Trophoblast cell (in vitro differentiated cells and primary cell): Measurements from ENCODE around the gene DNMBP.
"Not testable (repeated sequence)": the region's sequence is repeated elsewhere in the genome, so short reads cannot be mapped to it uniquely, and the experiment has no call there.

Experiments
- DNase-seq, 2 donors: peaks; one replicate each; pipeline ENCODE4 v3.0.0-alpha.2; 2016
- H2AFZ ChIP-seq: 2 replicates; pipeline ENCODE4 v1.6.1; 2013; ENCODE audit warnings: low read length, moderate library complexity, mild to moderate bottlenecking; ENCODE audit not compliant: insufficient read depth, poor library complexity
- H2AK5ac ChIP-seq: 2 replicates; pipeline ENCODE4 v1.6.1; 2013; ENCODE audit warnings: mild to moderate bottlenecking, low read length
- H2BK120ac ChIP-seq: 2 replicates; pipeline ENCODE4 v1.6.1; 2013; ENCODE audit warnings: low read length, mild to moderate bottlenecking, moderate library complexity; ENCODE audit not compliant: insufficient read depth, poor library complexity
- H2BK12ac ChIP-seq: 2 replicates; pipeline ENCODE4 v1.6.1; 2013; ENCODE audit warnings: mild to moderate bottlenecking, low read length, moderate library complexity
- H2BK5ac ChIP-seq: 2 replicates; pipeline ENCODE4 v1.6.1; 2013; ENCODE audit warnings: low read length, low read depth, moderate library complexity, mild to moderate bottlenecking; ENCODE audit not compliant: poor library complexity
- H3K14ac ChIP-seq: 2 replicates; pipeline ENCODE4 v1.6.1; 2013; ENCODE audit warnings: mild to moderate bottlenecking, low read length
- H3K18ac ChIP-seq: 2 replicates; pipeline ENCODE4 v1.6.1; 2013; ENCODE audit warnings: mild to moderate bottlenecking, low read length
- H3K23ac ChIP-seq: 2 replicates; pipeline ENCODE4 v1.6.1; 2013; ENCODE audit warnings: low read length
- H3K27ac ChIP-seq: 2 replicates; pipeline ENCODE4 v1.5.1; 2013; ENCODE audit warnings: low read depth, mild to moderate bottlenecking, inconsistent platforms, low read length, moderate library complexity
- H3K27me3 ChIP-seq: 2 replicates; pipeline ENCODE4 v1.6.1; 2013; ENCODE audit warnings: inconsistent platforms, mild to moderate bottlenecking, low read length, moderate library complexity; ENCODE audit not compliant: insufficient read depth
- H3K36me3 ChIP-seq, 2 experiments: 1 replicate in 1 of 2; 2 replicates in 1 of 2; pipeline ENCODE4 v1.6.1; 2013; ENCODE audit warnings: low read length in 2 of 2, mild to moderate bottlenecking in 2 of 2, moderate library complexity in 1 of 2; ENCODE audit not compliant: insufficient read depth in 2 of 2, control insufficient read depth in 1 of 2
- H3K4ac ChIP-seq: 2 replicates; pipeline ENCODE4 v1.6.1; 2013; ENCODE audit warnings: low read depth, mild to moderate bottlenecking, low read length, moderate library complexity
- H3K4me1 ChIP-seq, 2 experiments: 1 replicate in 1 of 2; 2 replicates in 1 of 2; pipeline ENCODE4 v1.6.1; 2013; ENCODE audit warnings: low read length in 2 of 2, mild to moderate bottlenecking in 2 of 2, moderate library complexity in 1 of 2; ENCODE audit not compliant: insufficient read depth in 2 of 2, control insufficient read depth in 1 of 2
- H3K4me2 ChIP-seq: 2 replicates; pipeline ENCODE4 v1.6.1; 2013; ENCODE audit warnings: inconsistent platforms, mild to moderate bottlenecking, low read length, moderate library complexity
- H3K4me3 ChIP-seq: 2 replicates; pipeline ENCODE4 v1.5.1; 2013; ENCODE audit warnings: mild to moderate bottlenecking, low read depth, low read length, inconsistent platforms
- H3K79me1 ChIP-seq: one replicate; pipeline ENCODE4 v1.6.1; 2013; ENCODE audit warnings: low read length
- H3K79me2 ChIP-seq: 2 replicates; pipeline ENCODE4 v1.6.1; 2013; ENCODE audit warnings: low read length, mild to moderate bottlenecking; ENCODE audit not compliant: control insufficient read depth, insufficient read depth, poor library complexity
- H3K9ac ChIP-seq: 2 replicates; pipeline ENCODE4 v1.6.1; 2013; ENCODE audit warnings: mild to moderate bottlenecking, low read length
- H3K9me3 ChIP-seq: 2 replicates; pipeline ENCODE4 v1.6.1; 2013; ENCODE audit warnings: low read depth, mild to moderate bottlenecking, control low read depth, inconsistent platforms, low read length; ENCODE audit not compliant: insufficient read depth
- H4K12ac ChIP-seq: 2 replicates; pipeline ENCODE4 v1.6.1; 2013; ENCODE audit warnings: low read depth, mild to moderate bottlenecking, low read length, moderate library complexity
- H4K8ac ChIP-seq: 2 replicates; pipeline ENCODE4 v1.6.1; 2013; ENCODE audit warnings: low read depth, mild to moderate bottlenecking, low read length, moderate library complexity
- H4K91ac ChIP-seq: one replicate; pipeline ENCODE4 v1.6.1; 2013; ENCODE audit warnings: low read depth, mild to moderate bottlenecking, low read length, moderate library complexity
- WGBS: extraction: QIAGEN DNeasy Blood & Tissue Kit; methylation state at CpG from one replicate; pipeline ENCODE4 v1.1.7; 2013; ENCODE audit warnings: missing lambda C conversion rate; ENCODE audit not compliant: insufficient read length, insufficient coverage; ENCODE audit errors: extremely low coverage; 5-methylcytosine and 5-hydroxymethylcytosine counted together

Gene DNMBP

DNA sequence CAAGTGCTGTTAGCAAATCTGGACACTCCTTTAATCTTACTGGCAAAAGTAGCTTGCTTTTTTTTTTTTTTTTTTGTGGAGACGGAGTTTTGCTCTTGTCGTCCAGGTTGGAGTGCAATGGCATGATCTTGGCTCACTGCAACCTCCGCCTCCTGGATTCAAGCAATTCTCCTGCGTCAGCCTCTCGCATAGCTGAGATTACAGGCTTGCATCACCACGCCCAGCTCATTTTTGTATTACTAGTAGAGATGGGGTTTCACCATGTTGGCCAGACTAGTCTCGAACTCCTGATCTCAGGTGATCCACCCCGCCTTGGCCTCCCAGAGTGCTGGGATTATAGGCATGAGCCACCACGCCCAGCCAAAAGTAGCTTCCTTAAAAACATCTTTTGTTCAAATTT, 114.7 kb downstream of the DNMBP start:
- H3K23ac ChIP-seq, H2AFZ ChIP-seq, H4K91ac ChIP-seq, H4K8ac ChIP-seq, H4K12ac ChIP-seq, H2BK5ac ChIP-seq, H3K9me3 ChIP-seq, H3K4me1 ChIP-seq, H3K14ac ChIP-seq, H3K27ac ChIP-seq, H2BK12ac ChIP-seq, H3K79me1 ChIP-seq, H2BK120ac ChIP-seq, H3K4me2 ChIP-seq, H3K4me3 ChIP-seq, H3K4ac ChIP-seq, H3K18ac ChIP-seq, H3K27me3 ChIP-seq, H3K79me2 ChIP-seq, H3K9ac ChIP-seq, H2AK5ac ChIP-seq: not testable (repeated sequence)
- WGBS: no CpG with 5 or more reads among the region's 9 CpGs
- peak; percentile 43 to 66 for DNase-seq
- peaks cover 27 to 48% of the 10 kb centered on the region in 2 experiments for H3K36me3 ChIP-seq

DNA sequence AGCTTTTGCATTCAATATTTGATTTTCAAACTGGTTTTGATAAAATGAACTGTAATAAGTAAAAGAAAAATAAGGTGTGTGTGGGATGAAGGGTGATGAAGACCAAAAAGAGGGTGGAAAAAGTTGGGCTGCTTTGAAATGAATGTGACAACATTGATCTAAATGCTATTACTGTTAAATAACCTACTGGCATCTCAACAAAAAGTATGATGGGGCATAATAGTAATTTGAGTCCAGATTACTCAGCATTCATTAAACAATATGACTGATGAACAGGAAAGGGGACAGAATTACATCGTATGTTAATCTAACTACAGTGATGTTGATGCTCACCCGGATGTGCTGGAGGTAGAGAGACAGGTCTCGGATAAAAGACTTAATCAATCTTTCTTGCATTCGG, 115.1 kb downstream of the DNMBP start:
- H4K12ac ChIP-seq: no peak overlapping the region
- H2BK120ac ChIP-seq: no peak overlapping the region
- H3K4me3 ChIP-seq: no peak overlapping the region

DNA sequence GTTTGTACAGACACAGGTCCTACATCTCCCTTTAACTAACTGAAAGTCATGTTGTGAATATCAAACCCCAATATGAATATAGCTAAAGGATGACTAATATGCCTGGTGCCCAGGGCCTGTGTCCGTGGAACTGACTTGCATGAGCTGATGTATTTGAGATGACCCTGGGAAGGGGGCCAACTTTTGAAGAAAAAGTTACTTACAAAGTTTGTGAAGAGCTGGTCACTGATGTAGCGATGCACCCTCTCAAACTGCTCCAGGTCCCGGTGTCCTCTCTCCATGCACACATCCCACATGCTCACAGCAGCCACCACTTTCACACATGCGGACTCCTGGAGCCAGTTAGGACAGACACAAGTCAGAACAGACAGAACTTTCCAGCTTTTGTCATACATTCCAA, 121.1 kb downstream of the DNMBP start:
- WGBS: no CpG with 5 or more reads among the region's 4 CpGs
- no peak overlapping the region for H2BK5ac ChIP-seq

More for the DNA sequence above, 115.1 kb downstream of the DNMBP start:
- H2AK5ac ChIP-seq: no peak overlapping the region
- H4K8ac ChIP-seq: no peak overlapping the region
- no peak overlapping the region for H3K27ac ChIP-seq
- H3K23ac ChIP-seq: no peak overlapping the region
- no peaks in the 10 kb centered on the region for H3K27me3 ChIP-seq
- H3K18ac ChIP-seq: no peak overlapping the region
- no peaks in the 10 kb centered on the region for H3K4me1 ChIP-seq
- H3K4ac ChIP-seq: no peak overlapping the region
- H3K79me1 ChIP-seq: no peaks in the 10 kb centered on the region
- H3K14ac ChIP-seq: no peak overlapping the region
- H2AFZ ChIP-seq: no peak overlapping the region
- H3K36me3 ChIP-seq: peaks cover 27 to 50% of the 10 kb centered on the region in 2 experiments
- H3K79me2 ChIP-seq: no peaks in the 10 kb centered on the region
- no peak for DNase-seq
- no peak overlapping the region for H3K4me2 ChIP-seq
- no peak overlapping the region for H2BK5ac ChIP-seq
- H4K91ac ChIP-seq: no peak overlapping the region
- no peak overlapping the region for H3K9ac ChIP-seq
- H2BK12ac ChIP-seq: no peak overlapping the region
- no peaks in the 10 kb centered on the region for H3K9me3 ChIP-seq
- WGBS: no CpG with 5 or more reads among the region's 4 CpGs

DNA sequence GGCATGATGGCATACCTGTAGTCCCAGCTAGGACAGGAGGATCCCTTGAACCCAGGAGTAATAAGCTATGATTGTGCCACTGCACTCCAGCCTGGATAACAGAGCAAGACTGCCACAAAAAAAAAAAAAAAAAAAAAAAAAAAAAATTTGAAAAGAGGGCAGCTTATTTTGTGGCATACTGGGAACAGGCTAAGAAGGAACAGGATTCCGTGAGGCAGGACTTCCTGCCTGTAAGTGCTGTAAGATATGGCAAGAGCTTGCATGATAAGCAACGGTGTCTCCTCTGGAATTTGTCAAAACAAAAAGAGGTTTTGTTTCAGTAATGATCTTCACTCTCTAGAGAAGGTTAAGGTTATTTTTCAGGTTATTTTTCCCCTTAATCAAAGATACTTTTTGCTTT, 126.2 kb downstream of the DNMBP start:
- no peak overlapping the region for H2BK5ac ChIP-seq
- no peak overlapping the region for H3K4ac ChIP-seq
- H4K8ac ChIP-seq: no peak overlapping the region
- no peak overlapping the region for H3K18ac ChIP-seq
- no peak overlapping the region for H2AK5ac ChIP-seq
- no peaks in the 10 kb centered on the region for H3K27me3 ChIP-seq
- no peak overlapping the region for H3K4me3 ChIP-seq
- H3K4me1 ChIP-seq: no peaks in the 10 kb centered on the region
- no peak for DNase-seq
- H3K23ac ChIP-seq: no peak overlapping the region
- no peak overlapping the region for H2BK12ac ChIP-seq
- H3K9ac ChIP-seq: no peak overlapping the region
- no peak overlapping the region for H2BK120ac ChIP-seq
- H4K91ac ChIP-seq: no peak overlapping the region
- no peak overlapping the region for H2AFZ ChIP-seq
- no peak overlapping the region for H3K4me2 ChIP-seq
- H3K36me3 ChIP-seq: peaks cover 46 to 57% of the 10 kb centered on the region in 2 experiments
- WGBS: no CpG with 5 or more reads among the region's 2 CpGs
- H3K27ac ChIP-seq: no peak overlapping the region
- no peaks in the 10 kb centered on the region for H3K79me2 ChIP-seq
- H4K12ac ChIP-seq: no peak overlapping the region
- no peak overlapping the region for H3K14ac ChIP-seq
- peaks cover 2% of the 10 kb centered on the region for H3K9me3 ChIP-seq
- H3K79me1 ChIP-seq: no peaks in the 10 kb centered on the region

More for the DNA sequence above, 121.1 kb downstream of the DNMBP start:
- Histone ChIP-seq H2AK5ac (no peak overlapping the region), H3K27me3 (no peaks in the 10 kb centered on the region), H3K4me1 (no peaks in the 10 kb centered on the region), H2AFZ (no peak overlapping the region), H3K14ac (no peak overlapping the region), H4K12ac (no peak overlapping the region), H3K9me3 (no peaks in the 10 kb centered on the region), H3K36me3 (peaks cover 30 to 42% of the 10 kb centered on the region in 2 experiments), H2BK120ac (no peak overlapping the region), H2BK12ac (no peak overlapping the region), H3K4ac (no peak overlapping the region), H3K9ac (no peak overlapping the region), H3K23ac (no peak overlapping the region), H3K27ac (no peak overlapping the region), H3K79me2 (no peaks in the 10 kb centered on the region), H4K8ac (no peak overlapping the region), H3K18ac (no peak overlapping the region), H3K79me1 (no peaks in the 10 kb centered on the region), H3K4me2 (no peak overlapping the region), H3K4me3 (no peak overlapping the region), H4K91ac (no peak overlapping the region)
- peak in 1 of 2 donors; percentile 60 for DNase-seq
